22Rv1 (cell line): ENCODE data around the gene RNF114.
"Not testable (repeated sequence)": the region's sequence is repeated elsewhere in the genome, so short reads cannot be mapped to it uniquely, and the experiment has no call there.

Experiments
- H3K27ac ChIP-seq: fragments of 450-650 bp; 2 replicates; pipeline ENCODE4 v1.5.1; 2017
- CTCF ChIP-seq: fragments of 450-650 bp; IDR thresholded peaks from 2 replicates; pipeline ENCODE4 v1.5.1; 2017; ENCODE audit warnings: mild to moderate bottlenecking
- ZFX ChIP-seq: fragments of 450-650 bp; IDR thresholded peaks from 2 replicates; pipeline ENCODE4 v1.6.1; 2017; ENCODE audit warnings: antibody characterized with exemption, borderline replicate concordance

Gene RNF114

GRCh38 chr20:49889935-49890333 is 46.3 kb upstream of the RNF114 start:
- TF ChIP-seq CTCF (peak; percentile 78), ZFX (no peak)
- H3K27ac ChIP-seq = no peak overlapping the region

GRCh38 chr20:49890471-49891361 is 45.5 kb upstream of the RNF114 start:
- H3K27ac ChIP-seq = no peak overlapping the region
- TF ChIP-seq ZFX = no peak
- no peak for TF ChIP-seq CTCF

GRCh38 chr20:49891476-49892110 is 44.6 kb upstream of the RNF114 start:
- H3K27ac ChIP-seq = no peak overlapping the region
- no peak for TF ChIP-seq CTCF
- no peak for TF ChIP-seq ZFX

- H3K27ac ChIP-seq = no peak overlapping the region
- TF ChIP-seq CTCF (no peak), ZFX (no peak)
Observed at GRCh38 chr20:49892260-49892659, 43.9 kb upstream of the RNF114 start.

- H3K27ac ChIP-seq = no peak overlapping the region
- TF ChIP-seq ZFX (no peak), CTCF (no peak)
Observed at GRCh38 chr20:49892817-49893216, 43.4 kb upstream of the RNF114 start.

GRCh38 chr20:49893242-49894072 is 42.7 kb upstream of the RNF114 start:
- TF ChIP-seq ZFX (no peak), CTCF (no peak)
- no peak overlapping the region for H3K27ac ChIP-seq

GRCh38 chr20:49894073-49894470 is 42.1 kb upstream of the RNF114 start:
- no peak overlapping the region for H3K27ac ChIP-seq
- TF ChIP-seq ZFX = no peak
- TF ChIP-seq CTCF = no peak

GRCh38 chr20:49895474-49896093 is 40.6 kb upstream of the RNF114 start:
- H3K27ac ChIP-seq = not testable (repeated sequence)
